ENCODE data around the gene IGSF5. TPM values are rescaled to one million over a fixed set of nuclear protein-coding genes. Genes with fewer than 3 reads are reported as not detected.

The IGSF5 gene
- total and polyA plus RNA-seq, 4 donors = 0.03 to 0.08 TPM; not detected in 2

- H3K27me3 ChIP-seq (ENCODE audit: control insufficient read depth in 4 of 4, insufficient read depth in 4 of 4, low read length in 3 of 4) = peaks cover 0 to under 1% (median 0%) of the 10 kb centered on the region in 4 donors
- no peak for TF ChIP-seq MAX (IDR thresholded peaks at IDR 0.05)
- no peak for TF ChIP-seq YY1 (IDR thresholded peaks at IDR 0.05)
- TF ChIP-seq HNF4G (IDR thresholded peaks at IDR 0.05) = no peak
- TF ChIP-seq FOXA1 (IDR thresholded peaks at IDR 0.05) = no peak
- no peak for TF ChIP-seq ZBTB33 (IDR thresholded peaks at IDR 0.05)
- no peak for TF ChIP-seq ATF3 (IDR thresholded peaks at IDR 0.05)
- TF ChIP-seq GABPA (IDR thresholded peaks at IDR 0.05 in 1 of 2, conservative IDR thresholded peaks at IDR 0.05 in 1 of 2) = no peak
- TF ChIP-seq HNF4A (conservative IDR thresholded peaks at IDR 0.05) = no peak
- TF ChIP-seq CTCF (IDR thresholded peaks at IDR 0.05; ENCODE audit: low read depth, low read length, missing input control) = no peak
- TF ChIP-seq EGR1 (IDR thresholded peaks at IDR 0.05; ENCODE audit: low read depth in 2 of 2) = no peak
- TF ChIP-seq SP1 (IDR thresholded peaks at IDR 0.05) = no peak
- DNase-seq (ENCODE audit: low spot score) = no peak
- no peak overlapping the region for H3K4me3 ChIP-seq (ENCODE audit: low read depth in 1 of 3, low read length in 3 of 3)
- H3K27ac ChIP-seq (ENCODE audit: low read depth in 1 of 2, low read length in 2 of 2) = no peak overlapping the region
- H3K9me3 ChIP-seq (ENCODE audit: control insufficient read depth in 4 of 4, low read length in 3 of 4) = no peaks in the 10 kb centered on the region
- H3K36me3 ChIP-seq (ENCODE audit: control insufficient read depth in 4 of 4, insufficient read depth in 3 of 4, low read depth in 1 of 4, low read length in 3 of 4) = no peaks in the 10 kb centered on the region
- H3K9ac ChIP-seq (ENCODE audit: low read depth in 1 of 2, low read length in 2 of 2) = no peak overlapping the region
- no peaks in the 10 kb centered on the region for H3K4me1 ChIP-seq (ENCODE audit: control insufficient read depth in 4 of 4, insufficient read depth in 4 of 4, low read length in 3 of 4)
- WGBS = 60% methylated on average over 1 of the region's 1 CpG
These were observed 30.8 kb downstream of the IGSF5 start for GRCh38 chr21:39775816-39776215.

- 32% methylated on average over 3 of the region's 3 CpGs for WGBS
- no peaks in the 10 kb centered on the region for H3K36me3 ChIP-seq (ENCODE audit: control insufficient read depth in 4 of 4, insufficient read depth in 3 of 4, low read depth in 1 of 4, low read length in 3 of 4)
- H3K4me1 ChIP-seq (ENCODE audit: control insufficient read depth in 4 of 4, insufficient read depth in 4 of 4, low read length in 3 of 4) = no peaks in the 10 kb centered on the region
- H3K4me3 ChIP-seq (ENCODE audit: low read depth in 1 of 3, low read length in 3 of 3) = no peak overlapping the region
- H3K27ac ChIP-seq (ENCODE audit: low read depth in 1 of 2, low read length in 2 of 2) = no peak overlapping the region
- peaks cover 0 to 3% (median 0%) of the 10 kb centered on the region in 4 donors for H3K27me3 ChIP-seq (ENCODE audit: control insufficient read depth in 4 of 4, insufficient read depth in 4 of 4, low read length in 3 of 4)
- TF ChIP-seq RAD21 (IDR thresholded peaks at IDR 0.05) (no peak), HNF4G (IDR thresholded peaks at IDR 0.05) (no peak), NR2F2 (IDR thresholded peaks at IDR 0.05) (no peak), ATF3 (IDR thresholded peaks at IDR 0.05) (no peak), HNF4A (conservative IDR thresholded peaks at IDR 0.05) (no peak), SP1 (IDR thresholded peaks at IDR 0.05) (no peak), GABPA (IDR thresholded peaks at IDR 0.05 in 1 of 2, conservative IDR thresholded peaks at IDR 0.05 in 1 of 2) (no peak), TAF1 (conservative IDR thresholded peaks at IDR 0.05) (no peak), ZBTB33 (IDR thresholded peaks at IDR 0.05) (no peak), FOXA2 (IDR thresholded peaks at IDR 0.05) (no peak), CTCF (IDR thresholded peaks at IDR 0.05; ENCODE audit: low read depth, low read length, missing input control) (no peak), REST (IDR thresholded peaks at IDR 0.05) (no peak), FOXA1 (IDR thresholded peaks at IDR 0.05) (no peak), YY1 (IDR thresholded peaks at IDR 0.05) (no peak)
- H3K9me3 ChIP-seq (ENCODE audit: control insufficient read depth in 4 of 4, low read length in 3 of 4) = no peaks in the 10 kb centered on the region
- no peak for DNase-seq (ENCODE audit: low spot score)
- no peak overlapping the region for H3K9ac ChIP-seq (ENCODE audit: low read depth in 1 of 2, low read length in 2 of 2)
These were observed 31.6 kb downstream of the IGSF5 start for GRCh38 chr21:39776589-39776988.
